ENCODE results near the gene DLX5. TPM values are rescaled to one million over a fixed set of nuclear protein-coding genes. Genes with fewer than 3 reads are reported as not detected.

The DLX5 gene
- total RNA-seq, 5 donors from 2014 or later (not counting 1 experiment from before 2014, with no cell fraction given) = not detected

DNA sequence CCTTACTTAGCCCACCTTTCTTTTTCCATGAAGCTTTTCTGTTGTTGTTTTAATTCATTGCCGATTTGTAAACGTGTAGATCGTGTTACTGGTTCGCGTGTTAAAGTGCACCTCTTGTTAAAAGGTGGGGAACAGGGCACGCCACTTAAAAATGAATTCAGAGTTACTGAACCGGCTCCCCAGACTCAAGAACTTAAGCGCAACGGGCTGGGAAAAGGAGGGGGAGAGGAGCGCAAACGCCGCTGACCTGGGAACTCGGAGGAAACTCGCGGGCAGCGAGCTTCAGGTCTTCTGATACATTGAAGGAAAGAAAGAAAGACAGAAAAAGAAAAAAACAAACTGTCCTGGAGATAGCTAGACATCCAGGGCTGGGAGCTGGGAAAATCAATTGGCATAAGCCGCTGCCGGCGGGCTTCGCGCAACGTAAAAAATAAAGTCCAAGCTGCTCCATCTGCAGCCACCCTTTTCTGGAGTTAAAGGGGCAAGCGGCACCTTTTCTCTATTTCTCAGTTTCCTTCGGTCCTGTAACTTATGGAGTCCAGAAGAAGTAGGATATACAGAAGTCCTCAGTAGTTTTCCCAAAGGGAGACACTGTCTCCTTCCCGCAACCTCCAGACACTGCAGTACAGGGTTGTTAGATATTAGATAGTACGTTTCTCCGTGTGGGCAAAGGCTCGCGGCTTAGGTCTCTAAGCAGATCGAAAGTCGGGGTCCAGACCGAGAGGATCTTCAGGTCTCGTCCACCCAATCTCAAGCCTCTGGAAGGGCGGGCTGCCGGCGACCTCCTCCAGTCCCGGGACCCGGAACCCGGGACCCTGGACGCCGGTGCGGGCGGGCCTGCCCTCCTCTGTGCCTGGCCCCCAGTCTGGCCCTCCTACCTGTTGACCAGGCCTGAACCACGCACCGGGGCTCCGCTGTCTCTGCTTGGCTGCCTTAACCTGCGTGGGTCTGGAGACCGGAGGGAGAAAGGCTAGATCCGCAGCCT lies 21.1 kb downstream of the DLX5 start:
- 15% methylated on average over 32 of the region's 49 CpGs for WGBS (ENCODE audit: insufficient coverage)
- H3K27me3 ChIP-seq (replicated peaks in 1 of 2; ENCODE audit: control insufficient read depth in 2 of 2, extremely low read depth in 1 of 2, insufficient read depth in 2 of 2, low read length in 1 of 2) = peaks cover 22 to 73% of the 10 kb centered on the region in 2 experiments
- no peak for DNase-seq

DNA sequence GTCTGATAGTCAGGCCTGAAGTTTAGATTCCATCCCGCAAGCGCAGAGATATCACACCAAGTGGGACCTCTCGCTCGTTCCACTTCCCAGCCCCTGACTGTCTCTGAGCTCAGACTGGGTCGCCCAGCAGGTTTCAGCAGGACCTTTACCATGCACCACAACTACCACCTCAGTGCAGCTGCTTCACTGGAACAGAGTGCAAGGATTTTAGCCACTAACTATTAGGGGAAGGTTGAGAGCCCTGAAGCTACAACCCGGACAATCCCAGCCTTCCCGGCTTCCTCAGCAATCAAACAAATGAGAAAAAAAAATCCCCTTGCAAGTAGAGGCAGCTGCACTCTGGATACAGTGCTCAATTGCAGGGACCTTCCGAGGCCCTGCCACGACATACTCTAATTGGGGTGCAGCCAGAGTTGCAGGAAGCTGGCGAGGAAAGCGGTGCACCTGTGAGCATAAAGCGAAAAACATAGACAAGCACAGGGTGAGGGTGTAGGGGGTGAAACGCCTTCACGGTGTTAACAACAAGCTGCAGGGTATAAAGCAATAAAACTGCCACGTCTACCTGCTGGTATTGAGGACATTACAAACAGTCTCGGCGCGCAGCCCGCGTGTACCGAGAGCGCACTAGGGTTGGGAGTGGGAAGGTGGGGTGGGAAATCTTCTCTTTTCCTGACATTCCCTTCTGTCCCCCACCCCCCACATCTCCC lies 21.9 kb downstream of the DLX5 start:
- H3K9me3 Mint-ChIP-seq = no peaks in the 10 kb centered on the region
- peaks cover 68 to 85% of the 10 kb centered on the region in 2 donors for H3K27me3 Mint-ChIP-seq
- ChIA-PET CTCF (interaction anchor here (0.6 kb wide), 2 partner anchors 64 to 172 kb away, joined by 3 to 4 read pairs; no protein-coding TSS in a partner anchor), POLR2A (no interaction called here)
- ATAC-seq (replicated peaks in 1 of 4) (no peak), DNase-seq (no peak)
- Histone ChIP-seq H3K4me3 (ENCODE audit: control insufficient read depth in 1 of 2, extremely low read depth in 1 of 2, low read length in 1 of 2) (peak overlapping the region in 1 of 2 donors; percentile 3), H3K4me1 (ENCODE audit: control insufficient read depth in 1 of 2, extremely low read depth in 1 of 2, insufficient read depth in 2 of 2, low read length in 2 of 2) (peaks cover 0 to 35% of the 10 kb centered on the region in 2 experiments), H3K27me3 (replicated peaks in 1 of 2; ENCODE audit: control insufficient read depth in 2 of 2, extremely low read depth in 1 of 2, insufficient read depth in 2 of 2, low read length in 1 of 2) (peaks cover 22 to 77% of the 10 kb centered on the region in 2 experiments), H3K36me3 (ENCODE audit: control insufficient read depth in 2 of 2, extremely low read depth in 1 of 2, insufficient read depth in 1 of 2, low read length in 1 of 2) (no peaks in the 10 kb centered on the region), H3K27ac (ENCODE audit: low read length) (no peak overlapping the region), H3K9me3 (no peaks in the 10 kb centered on the region)
- H3K4me1 Mint-ChIP-seq = peaks cover 17 to 26% (median 22%) of the 10 kb centered on the region in 3 donors
- H3K4me3 Mint-ChIP-seq = peak overlapping the region in 1 of 3 donors; percentile 27
- H3K27ac Mint-ChIP-seq = no peak overlapping the region
- WGBS (ENCODE audit: insufficient coverage) = 20% methylated on average over 8 of the region's 22 CpGs
- H3K36me3 Mint-ChIP-seq = no peaks in the 10 kb centered on the region

More for the DNA sequence above, 21.1 kb downstream of the DLX5 start:
- Mint-ChIP-seq H3K27ac (no peak overlapping the region), H3K9me3 (no peaks in the 10 kb centered on the region), H3K36me3 (no peaks in the 10 kb centered on the region), H3K4me3 (peak overlapping the region in 1 of 3 donors; percentile 81), H3K27me3 (peaks cover 69 to 84% of the 10 kb centered on the region in 2 donors), H3K4me1 (peaks cover 17 to 26% (median 22%) of the 10 kb centered on the region in 3 donors)
- CTCF ChIA-PET = interaction anchor here in 1 of 2 donors (0.6 kb wide), 1 partner anchor 64 kb away, joined by 3 read pairs; no protein-coding TSS in a partner anchor
- Histone ChIP-seq H3K36me3 (ENCODE audit: control insufficient read depth in 2 of 2, extremely low read depth in 1 of 2, insufficient read depth in 1 of 2, low read length in 1 of 2) (no peaks in the 10 kb centered on the region), H3K4me1 (ENCODE audit: control insufficient read depth in 1 of 2, extremely low read depth in 1 of 2, insufficient read depth in 2 of 2, low read length in 2 of 2) (peaks cover 0 to 35% of the 10 kb centered on the region in 2 experiments), H3K27ac (ENCODE audit: low read length) (no peak overlapping the region), H3K9me3 (no peaks in the 10 kb centered on the region), H3K4me3 (ENCODE audit: control insufficient read depth in 1 of 2, extremely low read depth in 1 of 2, low read length in 1 of 2) (no peak overlapping the region)
- POLR2A ChIA-PET = no interaction called here
- ATAC-seq (replicated peaks in 1 of 4) = no peak

GRCh38 chr7:97001656-97002554 lies 22.7 kb downstream of the DLX5 start:
- ChIA-PET POLR2A (no interaction called here), CTCF (interaction anchor here (0.6 to 0.7 kb wide), 3 partner anchors 11 to 171 kb away, joined by 3 to 6 read pairs (median 4); no protein-coding TSS in a partner anchor)
- H3K4me3 Mint-ChIP-seq = no peak overlapping the region
- Histone ChIP-seq H3K36me3 (ENCODE audit: control insufficient read depth in 2 of 2, extremely low read depth in 1 of 2, insufficient read depth in 1 of 2, low read length in 1 of 2) (no peaks in the 10 kb centered on the region), H3K4me3 (ENCODE audit: control insufficient read depth in 1 of 2, extremely low read depth in 1 of 2, low read length in 1 of 2) (peak overlapping the region in 1 of 2 donors; percentile 3), H3K9me3 (no peaks in the 10 kb centered on the region), H3K27me3 (replicated peaks in 1 of 2; ENCODE audit: control insufficient read depth in 2 of 2, extremely low read depth in 1 of 2, insufficient read depth in 2 of 2, low read length in 1 of 2) (peaks cover 27 to 77% of the 10 kb centered on the region in 2 experiments), H3K27ac (ENCODE audit: low read length) (no peak overlapping the region), H3K4me1 (ENCODE audit: control insufficient read depth in 1 of 2, extremely low read depth in 1 of 2, insufficient read depth in 2 of 2, low read length in 2 of 2) (peaks cover 0 to 30% of the 10 kb centered on the region in 2 experiments)
- H3K27me3 Mint-ChIP-seq = peaks cover 67 to 85% of the 10 kb centered on the region in 2 donors
- no peak overlapping the region for H3K27ac Mint-ChIP-seq
- 33% methylated on average over 23 of the region's 39 CpGs for WGBS (ENCODE audit: insufficient coverage)
- H3K36me3 Mint-ChIP-seq = no peaks in the 10 kb centered on the region
- peaks cover 12 to 22% (median 20%) of the 10 kb centered on the region in 3 donors for H3K4me1 Mint-ChIP-seq
- DNase-seq (no peak), ATAC-seq (replicated peaks in 1 of 4) (no peak)
- H3K9me3 Mint-ChIP-seq = no peaks in the 10 kb centered on the region

- no CpG with 5 or more reads among the region's 3 CpGs for WGBS (ENCODE audit: insufficient coverage)
- no peak for DNase-seq
- no peaks in the 10 kb centered on the region for H3K36me3 Mint-ChIP-seq
Measured at GRCh38 chr7:97001221-97001620, 23.4 kb downstream of the DLX5 start.

DNA sequence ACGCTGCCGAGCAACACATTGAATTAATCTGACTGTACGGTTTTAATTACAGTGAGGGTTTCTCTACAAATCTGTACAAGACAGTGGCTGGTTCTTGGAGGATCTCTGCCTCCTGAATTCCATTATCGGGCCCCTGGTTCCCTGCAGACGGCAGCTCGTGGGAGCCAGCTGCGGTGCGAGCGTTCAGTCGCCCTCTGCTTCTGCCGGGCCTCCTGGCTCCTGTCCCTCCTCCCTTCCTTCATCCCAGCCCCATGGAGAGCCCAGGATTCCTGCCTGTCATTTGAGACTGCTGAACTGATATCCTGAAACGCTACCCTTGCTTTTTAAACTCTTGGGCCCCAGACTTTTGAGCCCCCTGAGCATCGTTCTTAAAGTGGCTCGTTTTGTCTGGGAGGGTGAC lies 25.9 kb downstream of the DLX5 start:
- peaks cover 36 to 74% of the 10 kb centered on the region in 2 experiments for H3K27me3 ChIP-seq (replicated peaks in 1 of 2; ENCODE audit: control insufficient read depth in 2 of 2, extremely low read depth in 1 of 2, insufficient read depth in 2 of 2, low read length in 1 of 2)
- H3K4me1 Mint-ChIP-seq = peaks cover 4 to 7% (median 5%) of the 10 kb centered on the region in 3 donors
- ChIA-PET POLR2A (no interaction called here), CTCF (no interaction called here)
- WGBS (ENCODE audit: insufficient coverage) = 3% methylated on average over 11 of the region's 14 CpGs
- peaks cover 83 to 96% of the 10 kb centered on the region in 2 donors for H3K27me3 Mint-ChIP-seq
- H3K27ac Mint-ChIP-seq = no peak overlapping the region
- no peaks in the 10 kb centered on the region for H3K36me3 ChIP-seq (ENCODE audit: control insufficient read depth in 2 of 2, extremely low read depth in 1 of 2, insufficient read depth in 1 of 2, low read length in 1 of 2)
- no peak overlapping the region for H3K4me3 ChIP-seq (ENCODE audit: control insufficient read depth in 1 of 2, extremely low read depth in 1 of 2, low read length in 1 of 2)
- DNase-seq (no peak), ATAC-seq (replicated peaks in 1 of 4) (no peak)
- no peak overlapping the region for H3K4me3 Mint-ChIP-seq
- H3K9me3 Mint-ChIP-seq = no peaks in the 10 kb centered on the region
- H3K27ac ChIP-seq (ENCODE audit: low read length) = no peak overlapping the region
- H3K36me3 Mint-ChIP-seq = no peaks in the 10 kb centered on the region
- H3K9me3 ChIP-seq = no peaks in the 10 kb centered on the region
- H3K4me1 ChIP-seq (ENCODE audit: control insufficient read depth in 1 of 2, extremely low read depth in 1 of 2, insufficient read depth in 2 of 2, low read length in 2 of 2) = peaks cover 0 to 5% of the 10 kb centered on the region in 2 experiments

More at GRCh38 chr7:97001221-97001620, 23.4 kb downstream of the DLX5 start:
- Histone ChIP-seq H3K4me3 (ENCODE audit: control insufficient read depth in 1 of 2, extremely low read depth in 1 of 2, low read length in 1 of 2) (no peak overlapping the region), H3K4me1 (ENCODE audit: control insufficient read depth in 1 of 2, extremely low read depth in 1 of 2, insufficient read depth in 2 of 2, low read length in 2 of 2) (peaks cover 0 to 24% of the 10 kb centered on the region in 2 experiments), H3K27ac (ENCODE audit: low read length) (no peak overlapping the region), H3K36me3 (ENCODE audit: control insufficient read depth in 2 of 2, extremely low read depth in 1 of 2, insufficient read depth in 1 of 2, low read length in 1 of 2) (no peaks in the 10 kb centered on the region), H3K9me3 (no peaks in the 10 kb centered on the region), H3K27me3 (replicated peaks in 1 of 2; ENCODE audit: control insufficient read depth in 2 of 2, extremely low read depth in 1 of 2, insufficient read depth in 2 of 2, low read length in 1 of 2) (peaks cover 28 to 77% of the 10 kb centered on the region in 2 experiments)
- Mint-ChIP-seq H3K9me3 (no peaks in the 10 kb centered on the region), H3K4me3 (no peak overlapping the region), H3K27ac (no peak overlapping the region), H3K4me1 (peaks cover 12 to 19% (median 16%) of the 10 kb centered on the region in 3 donors), H3K27me3 (peaks cover 70 to 88% of the 10 kb centered on the region in 2 donors)
- CTCF ChIA-PET = interaction anchor here in 1 of 2 donors (0.6 to 0.7 kb wide), 2 partner anchors 12 to 20 kb away, joined by 3 to 6 read pairs; no protein-coding TSS in a partner anchor
- no peak for ATAC-seq (replicated peaks in 1 of 4)
- POLR2A ChIA-PET = no interaction called here
